Lower leg skin (tissue), 4 donors: ENCODE measurements around the gene TM4SF1. TPM values are rescaled to one million over a fixed set of nuclear protein-coding genes. Genes with fewer than 3 reads are reported as not detected.
"Not testable (repeated sequence)": the region's sequence is repeated elsewhere in the genome, so short reads cannot be mapped to it uniquely, and the experiment has no call there.

Experiments
- DNase-seq, 2 donors: peaks; one replicate each; pipeline ENCODE4 v3.0.0-alpha.2; 2019; ENCODE audit warnings: low spot score in 2 of 2
- H3K4me3 ChIP-seq: fragments of 200-600 bp; sonication (generic); 2 replicates; pipeline ENCODE4 v1.5.1; 2017; ENCODE audit warnings: mild to moderate bottlenecking, low read depth; ENCODE audit not compliant: poor library complexity, severe bottlenecking
- POLR2A ChIP-seq, 2 donors: fragments of 450-650 bp; IDR thresholded peaks; one replicate each; pipeline ENCODE4 v1.6.1; 2016 to 2017; ENCODE audit warnings: antibody characterized with exemption in 2 of 2, mild to moderate bottlenecking in 1 of 2, moderate library complexity in 1 of 2
- WGBS, 2 donors: methylation state at CpG; one replicate each; pipeline ENCODE4 v1.1.5; 2018; 5-methylcytosine and 5-hydroxymethylcytosine counted together
- intact Hi-C: fragments of 100-400 bp; cut with DNase I; formaldehyde crosslinking; loops from one replicate; pipeline ENCODE4 v1.15.0; 2023; ENCODE audit warnings: low total_unique reads
- total RNA-seq, 4 donors: library from RNA; depleted of rRNA; stranded (reverse); fragments of >200 nt; gene quantifications; one replicate each; pipeline ENCODE4 v1.1.0, GENCODE V29; 2016
- TF ChIP-seq, protein P1 (sequence below), 3 donors: fragments of 450-650 bp; IDR thresholded peaks; one replicate each; pipeline ENCODE4 v1.5.1; 2016; ENCODE audit warnings: antibody characterized with exemption in 3 of 3, mild to moderate bottlenecking in 3 of 3, moderate library complexity in 2 of 3

The TM4SF1 gene
- total RNA-seq, 4 donors from 2014 or later = 24.5 to 131 (median 51.0) TPM

DNA sequence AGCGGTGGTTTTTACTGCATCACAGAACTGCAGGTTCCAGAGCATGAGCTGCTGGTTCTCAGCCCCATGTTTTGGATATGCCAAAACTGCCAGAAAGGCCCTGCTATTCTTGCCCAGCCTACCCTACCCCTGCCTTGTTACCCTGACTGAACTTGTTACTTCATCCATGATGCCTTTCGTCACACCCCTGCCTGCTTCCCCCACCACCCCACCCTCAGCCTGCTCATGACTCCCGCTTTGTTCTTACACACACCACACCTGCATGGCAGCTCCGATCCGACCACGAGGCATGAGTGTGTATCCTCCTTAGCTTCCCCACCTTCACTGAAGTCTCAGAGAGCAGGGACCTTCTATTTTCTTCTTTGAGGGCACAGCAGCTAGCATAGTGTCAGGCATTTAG lies 5.1 kb upstream of the TM4SF1 start:
- WGBS, 2 donors = 74 to 84% methylated on average over 6 of the region's 6 CpGs
- TF ChIP-seq, protein P1, sequence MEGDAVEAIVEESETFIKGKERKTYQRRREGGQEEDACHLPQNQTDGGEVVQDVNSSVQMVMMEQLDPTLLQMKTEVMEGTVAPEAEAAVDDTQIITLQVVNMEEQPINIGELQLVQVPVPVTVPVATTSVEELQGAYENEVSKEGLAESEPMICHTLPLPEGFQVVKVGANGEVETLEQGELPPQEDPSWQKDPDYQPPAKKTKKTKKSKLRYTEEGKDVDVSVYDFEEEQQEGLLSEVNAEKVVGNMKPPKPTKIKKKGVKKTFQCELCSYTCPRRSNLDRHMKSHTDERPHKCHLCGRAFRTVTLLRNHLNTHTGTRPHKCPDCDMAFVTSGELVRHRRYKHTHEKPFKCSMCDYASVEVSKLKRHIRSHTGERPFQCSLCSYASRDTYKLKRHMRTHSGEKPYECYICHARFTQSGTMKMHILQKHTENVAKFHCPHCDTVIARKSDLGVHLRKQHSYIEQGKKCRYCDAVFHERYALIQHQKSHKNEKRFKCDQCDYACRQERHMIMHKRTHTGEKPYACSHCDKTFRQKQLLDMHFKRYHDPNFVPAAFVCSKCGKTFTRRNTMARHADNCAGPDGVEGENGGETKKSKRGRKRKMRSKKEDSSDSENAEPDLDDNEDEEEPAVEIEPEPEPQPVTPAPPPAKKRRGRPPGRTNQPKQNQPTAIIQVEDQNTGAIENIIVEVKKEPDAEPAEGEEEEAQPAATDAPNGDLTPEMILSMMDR (IDR thresholded peaks at IDR 0.05) = no peak
- DNase-seq = no peak
- intact Hi-C loops = no loop called here
- H3K4me3 ChIP-seq = no peak overlapping the region

DNA sequence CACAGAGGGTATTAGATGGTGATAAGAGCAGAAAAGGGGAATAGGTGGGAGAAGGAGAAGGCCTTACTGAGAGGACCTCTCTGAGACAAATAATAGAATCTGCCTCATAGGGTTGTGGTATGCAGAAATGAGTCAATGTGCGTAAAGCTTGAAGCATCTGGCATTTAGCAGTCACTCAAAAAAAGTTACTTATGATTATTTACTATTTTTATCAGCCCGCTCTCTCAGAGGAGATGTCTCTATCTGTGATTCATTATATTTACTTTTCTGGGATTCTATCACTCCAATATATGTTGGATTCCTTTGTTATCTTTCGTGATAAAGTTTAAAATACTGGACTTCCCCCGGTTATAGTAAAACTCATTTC lies 4.6 kb upstream of the TM4SF1 start:
- DNase-seq = no peak
- TF ChIP-seq, protein P1 (IDR thresholded peaks at IDR 0.05) = no peak
- no peak for TF ChIP-seq POLR2A (IDR thresholded peaks at IDR 0.05)

DNA sequence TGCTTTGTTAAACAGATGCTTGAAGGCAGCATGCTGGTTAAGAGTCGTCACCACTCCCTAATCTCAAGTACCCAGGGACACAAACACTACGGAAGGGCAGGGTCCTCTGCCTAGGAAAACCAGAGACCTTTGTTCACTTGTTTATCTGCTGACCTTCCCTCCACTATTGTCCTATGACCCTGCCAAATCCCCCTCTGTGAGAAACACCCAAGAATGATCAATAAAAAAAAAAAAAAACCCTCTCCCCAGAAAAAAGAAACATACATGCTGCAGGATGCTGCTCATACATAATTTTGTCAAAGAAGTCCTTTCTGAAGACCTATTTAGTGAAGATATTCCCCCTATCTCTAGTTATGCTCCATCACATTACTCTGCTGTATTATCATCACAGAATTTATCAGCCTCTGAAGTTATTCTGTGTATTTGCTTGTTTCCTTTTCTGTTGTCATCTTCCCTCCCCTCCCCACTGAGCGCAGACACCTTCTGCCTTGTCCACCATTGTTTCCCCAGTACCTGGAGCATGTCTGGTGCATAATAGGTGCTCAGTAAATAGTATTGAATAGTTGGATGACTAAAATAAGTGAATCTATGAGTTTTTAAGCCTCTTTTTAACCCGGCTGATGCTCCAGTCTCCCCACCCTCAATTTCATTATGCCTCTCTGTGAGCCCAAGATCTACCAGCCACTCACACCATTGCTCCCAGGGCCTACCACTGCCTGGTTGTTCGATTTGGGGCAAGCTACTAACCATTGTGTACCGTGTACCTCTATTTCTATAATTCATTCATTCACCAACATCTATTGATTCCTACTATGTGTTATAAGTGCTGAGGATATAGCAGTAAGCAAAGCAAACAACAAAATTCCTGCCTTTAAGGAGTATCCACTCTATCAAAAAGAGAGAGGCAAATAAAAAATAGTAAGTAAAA lies 4.0 kb upstream of the TM4SF1 start:
- WGBS, 2 donors = 74 to 77% methylated on average over 6 of the region's 6 CpGs
- no peak overlapping the region for H3K4me3 ChIP-seq
- DNase-seq = no peak
- intact Hi-C loops = no loop called here
- TF ChIP-seq, protein P1 (IDR thresholded peaks at IDR 0.05) = no peak
- no peak for TF ChIP-seq POLR2A (IDR thresholded peaks at IDR 0.05)

More for the DNA sequence above, 4.6 kb upstream of the TM4SF1 start:
- no peak overlapping the region for H3K4me3 ChIP-seq
- intact Hi-C loops = no loop called here
- 84 to 93% methylated on average over 4 of the region's 4 CpGs for WGBS, 2 donors

DNA sequence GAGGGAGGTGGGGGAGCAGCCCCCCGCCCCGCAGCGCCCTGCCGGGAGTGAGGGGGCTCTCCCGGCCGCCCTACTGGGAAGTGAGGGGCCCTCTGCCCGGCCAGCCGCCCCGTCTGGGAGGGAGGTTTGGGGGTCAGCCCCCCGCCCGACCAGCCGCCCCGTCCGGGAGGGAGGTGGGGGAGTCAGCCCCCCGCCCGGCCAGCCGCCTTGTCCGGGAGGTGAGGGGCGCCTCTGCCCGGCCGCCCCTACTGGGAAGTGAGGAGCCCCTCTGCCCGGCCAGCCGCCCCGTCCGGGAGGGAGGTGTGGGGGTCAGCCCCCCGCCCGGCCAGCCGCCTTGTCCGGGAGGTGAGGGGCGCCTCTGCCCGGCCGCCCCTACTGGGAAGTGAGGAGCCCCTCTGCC lies 2.8 kb upstream of the TM4SF1 start:
- DNase-seq, H3K4me3 ChIP-seq, intact Hi-C loops: not testable (repeated sequence)
- WGBS, 2 donors = no CpG with 5 or more reads among the region's 32 CpGs

DNA sequence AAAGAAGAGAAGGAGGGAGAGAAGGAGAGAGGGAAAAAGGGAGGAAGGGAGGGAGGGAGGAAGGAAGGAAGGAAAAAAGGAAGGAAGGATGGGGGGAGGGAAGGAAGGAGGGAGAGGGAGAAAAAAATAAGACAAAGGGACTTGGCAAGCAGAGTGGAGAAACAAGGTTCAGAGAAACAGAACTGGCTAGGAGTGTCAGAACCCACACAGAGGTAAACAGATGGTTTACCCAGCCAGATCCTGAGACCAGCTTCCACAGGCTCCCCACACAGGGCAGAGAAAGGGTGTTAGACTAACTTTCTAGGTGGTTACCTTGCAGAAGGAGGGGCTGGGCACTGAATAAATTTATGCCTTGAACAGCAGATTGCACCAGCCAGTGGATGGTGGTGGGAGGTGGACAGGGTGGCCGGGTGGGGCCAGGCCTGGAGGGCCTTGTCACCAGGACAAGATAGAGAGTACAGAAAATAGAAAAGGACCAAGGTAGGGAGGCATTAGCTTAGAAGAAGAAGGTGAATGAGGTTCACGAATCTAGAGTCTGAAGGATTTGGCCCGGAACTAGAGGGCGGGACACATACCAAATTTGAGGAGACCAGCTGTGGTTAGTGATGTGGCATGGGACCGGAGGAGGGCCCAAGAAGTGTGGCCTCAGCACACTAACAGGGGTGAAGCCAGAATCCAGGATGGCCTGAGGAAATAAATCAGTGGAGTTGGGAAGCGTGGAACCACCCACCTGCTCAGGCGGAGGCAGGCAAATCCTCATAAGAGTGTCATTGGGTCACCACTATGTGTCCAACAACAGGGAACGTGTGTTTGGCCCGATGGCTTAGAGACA lies 1.2 kb upstream of the TM4SF1 start:
- intact Hi-C loops = no loop called here
- H3K4me3 ChIP-seq = no peak overlapping the region
- TF ChIP-seq POLR2A (IDR thresholded peaks at IDR 0.05) = no peak
- TF ChIP-seq, protein P1 (IDR thresholded peaks at IDR 0.05) = no peak
- WGBS, 2 donors = 75 to 81% methylated on average over 9 of the region's 9 CpGs
- DNase-seq = no peak
